Ecto neural progenitor cell (in vitro differentiated cells): Measurements from ENCODE around the gene THRA.
A peak's percentile ranks its signal among the peaks of the same experiment; 100 is the strongest.

Experiments used
- DNase-seq: peaks from one replicate; pipeline ENCODE4 v3.0.0-alpha.2; 2018; ENCODE audit warnings: low spot score

The THRA gene

DNA sequence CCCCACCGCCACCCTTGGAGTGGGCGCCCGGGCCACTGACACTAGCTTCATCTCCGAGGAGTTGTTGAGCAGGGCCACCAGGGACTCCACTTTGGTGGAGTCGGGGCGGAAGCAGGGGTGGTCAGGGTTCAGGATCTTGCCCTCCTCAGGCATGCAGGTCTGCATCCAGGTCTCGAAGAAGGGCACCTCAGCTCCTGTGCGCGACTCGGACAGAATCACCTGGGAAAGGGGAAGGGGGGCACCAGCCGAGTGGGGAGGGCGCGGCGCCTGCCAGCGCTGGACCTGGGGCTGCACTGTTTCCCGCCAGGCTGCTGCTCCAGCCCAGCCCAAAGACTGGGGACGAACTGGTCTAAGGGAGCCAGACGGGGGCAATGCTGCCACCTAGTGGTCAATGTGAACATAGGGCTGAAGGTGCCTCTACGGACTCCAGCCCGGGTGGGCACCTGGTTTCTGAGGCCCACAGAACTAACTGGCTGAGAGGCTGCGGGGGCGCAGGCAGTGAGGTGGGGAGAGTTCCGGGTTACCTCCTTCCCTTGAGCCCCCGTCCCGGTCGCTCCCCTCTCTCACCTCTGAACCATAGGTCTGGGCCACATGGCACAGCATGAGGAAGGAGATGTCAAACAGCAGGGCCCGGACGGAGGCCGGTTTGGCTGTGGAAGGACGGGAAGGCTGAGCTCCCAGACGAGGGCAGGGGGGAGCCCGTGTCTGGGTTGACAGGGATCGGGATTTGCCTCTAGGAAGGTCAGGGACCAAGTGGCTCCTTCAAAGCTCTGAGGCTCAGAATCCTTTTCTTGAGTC, 35.8 kb upstream of the THRA start:
- DNase-seq, result peak; percentile 92

DNA sequence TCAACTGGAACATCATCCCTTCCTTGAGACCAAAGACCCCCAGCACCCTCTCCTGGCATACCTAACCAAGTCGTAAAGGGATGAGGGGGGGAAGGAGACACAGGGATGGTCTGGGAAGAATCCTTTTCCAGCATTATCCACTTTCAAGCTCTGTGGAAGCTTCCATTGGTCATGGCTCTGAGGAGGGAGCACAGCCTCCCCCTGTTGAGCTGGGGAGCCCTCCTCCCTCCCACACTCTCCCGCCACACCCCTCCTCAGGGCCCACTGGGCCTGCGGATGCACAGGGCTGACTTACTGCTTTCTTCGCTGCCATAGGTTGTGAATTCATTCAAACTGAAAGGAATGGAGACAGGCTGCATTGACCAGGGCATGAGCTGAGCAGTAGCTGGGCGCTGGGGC, 35.2 kb upstream of the THRA start:
- no peak for DNase-seq

DNA sequence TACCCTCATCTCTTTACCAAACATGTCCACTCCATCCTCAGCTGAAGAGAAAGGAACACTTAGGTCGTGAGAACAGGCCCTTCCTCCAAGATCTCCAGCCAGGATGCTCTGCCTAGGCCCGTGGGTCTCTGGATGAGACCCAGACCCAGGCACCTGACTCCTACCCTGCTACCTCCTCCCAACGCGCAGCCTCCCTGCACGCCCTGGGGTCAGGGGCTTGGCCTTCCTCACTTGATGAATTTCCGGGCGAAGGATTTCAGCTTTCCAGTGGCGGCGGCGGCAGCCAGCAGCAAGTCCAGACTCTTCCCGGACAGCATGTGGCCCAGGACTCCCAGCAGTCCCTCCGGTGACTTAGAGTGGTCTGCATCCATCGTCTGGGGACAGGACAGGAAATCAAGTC, 34.2 kb upstream of the THRA start:
- no peak for DNase-seq

DNA sequence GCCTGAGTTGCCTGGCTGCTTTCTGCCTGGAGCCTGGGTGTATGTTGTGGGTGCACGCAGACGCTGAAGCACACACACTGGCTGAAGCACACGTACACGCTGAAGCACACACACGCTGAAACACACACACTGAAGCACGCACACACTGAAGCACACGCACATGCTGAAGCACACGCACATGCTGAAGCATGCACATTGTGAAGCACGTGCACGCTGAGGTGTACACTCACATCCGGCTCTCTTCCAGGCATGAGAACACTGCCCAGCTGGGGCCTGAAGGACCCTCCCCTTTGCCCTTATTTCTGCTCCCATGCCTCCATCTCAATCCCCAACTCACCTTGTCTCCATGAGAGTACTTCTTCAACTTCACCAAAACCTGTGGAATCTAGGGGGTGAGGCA, 31.1 kb upstream of the THRA start:
- no peak for DNase-seq

DNA sequence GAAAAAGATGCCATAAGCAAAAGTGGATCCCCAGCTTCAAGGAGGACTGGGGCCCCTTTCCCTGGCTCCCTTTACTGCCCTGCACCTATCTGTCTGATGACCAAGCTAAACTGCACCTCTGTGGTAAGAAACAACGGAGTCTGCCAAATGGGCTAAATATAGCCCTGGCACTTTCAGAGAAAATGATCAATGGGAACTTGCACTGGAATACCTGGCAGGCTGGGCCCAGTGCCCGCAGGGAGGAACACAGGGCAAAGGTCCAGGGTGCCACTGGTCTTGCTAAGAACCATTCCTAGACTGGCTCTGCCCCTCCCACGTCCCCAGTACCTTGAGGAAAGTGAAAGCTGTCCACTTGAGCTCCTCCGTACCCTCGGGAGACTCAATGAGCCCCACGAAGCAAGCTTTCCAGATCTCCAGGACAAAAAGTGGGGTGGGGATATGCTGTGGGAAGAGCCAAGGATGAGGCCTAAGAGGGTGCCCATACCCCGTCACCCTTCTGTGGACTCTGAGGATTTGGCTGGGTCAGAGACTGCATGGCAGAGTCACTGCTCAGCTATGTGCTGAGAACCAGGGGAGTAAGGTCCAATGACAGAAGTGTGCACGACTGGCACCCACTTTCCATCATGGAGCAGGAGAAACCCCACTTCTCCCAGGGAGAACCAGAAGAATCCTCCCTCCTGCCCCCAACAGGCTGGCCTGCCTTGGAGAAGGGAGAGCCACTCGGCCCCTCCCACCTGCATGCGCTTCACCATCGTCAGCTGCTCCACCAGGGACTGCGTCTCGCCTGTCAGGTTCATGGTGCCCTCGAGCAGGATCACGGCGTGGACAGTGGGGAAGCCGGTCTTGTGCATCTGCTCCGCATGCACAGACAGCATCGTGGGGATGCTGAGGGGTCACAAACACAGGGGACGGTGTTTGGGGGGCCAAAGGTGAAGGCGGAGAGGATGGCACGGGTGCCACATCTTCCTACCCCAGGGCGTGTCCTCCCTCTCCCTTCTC, 30.1 kb upstream of the THRA start:
- DNase-seq, result peak; percentile 38

DNA sequence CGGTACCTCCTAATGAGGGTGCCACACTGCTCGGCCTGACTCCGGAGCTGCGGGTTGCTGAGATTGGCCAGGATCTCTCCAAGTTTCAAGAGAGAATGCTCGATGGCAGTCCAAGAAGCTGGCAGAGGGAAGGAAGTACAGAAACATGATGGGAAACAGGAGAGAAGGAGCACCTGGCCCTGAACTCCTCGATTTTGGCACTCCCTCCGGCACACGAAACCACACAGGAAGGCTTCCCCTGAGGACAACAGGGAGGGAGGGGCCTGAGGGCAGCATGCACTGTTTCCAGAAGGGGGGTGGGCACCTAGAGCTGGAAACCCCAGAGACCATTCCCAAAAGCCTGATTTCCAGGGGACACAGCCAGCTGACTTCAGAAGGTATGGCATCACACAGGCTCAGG, 29.4 kb upstream of the THRA start:
- no peak for DNase-seq

DNA sequence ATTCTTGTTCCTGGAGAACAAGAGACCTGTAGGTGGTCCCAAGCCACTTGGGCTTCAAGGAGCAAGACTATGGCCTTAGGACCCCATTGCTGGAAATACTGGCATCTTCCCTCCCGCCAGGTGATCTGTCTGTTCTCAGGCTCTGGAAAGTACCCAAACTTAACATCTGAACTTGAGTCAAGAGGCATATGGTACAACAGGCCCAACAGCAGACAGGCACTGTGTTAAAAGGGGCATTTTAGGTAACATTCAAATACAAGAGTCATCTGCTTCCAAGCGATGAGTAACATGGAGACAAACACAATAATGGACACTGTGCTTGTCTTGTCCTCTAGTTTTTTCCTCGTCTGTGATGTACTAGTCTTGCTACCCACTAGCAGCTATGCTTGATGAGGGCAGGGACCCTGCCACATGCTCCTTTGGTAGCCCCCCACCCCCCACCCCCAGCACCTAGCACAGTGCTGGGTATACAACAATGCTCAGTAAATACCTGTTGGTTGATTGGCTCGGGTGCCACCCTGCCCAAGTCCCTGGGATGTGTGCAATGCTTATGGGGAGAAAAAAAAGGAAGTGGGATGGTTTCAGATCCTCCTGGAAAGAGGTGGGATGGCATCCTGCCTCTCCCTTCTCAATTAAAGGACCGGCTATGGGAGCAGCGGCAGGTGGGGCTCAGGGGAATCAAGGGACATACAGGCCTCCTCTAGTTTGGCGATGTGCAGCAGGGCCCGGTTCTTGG, 28.2 kb upstream of the THRA start:
- DNase-seq, result no peak

DNA sequence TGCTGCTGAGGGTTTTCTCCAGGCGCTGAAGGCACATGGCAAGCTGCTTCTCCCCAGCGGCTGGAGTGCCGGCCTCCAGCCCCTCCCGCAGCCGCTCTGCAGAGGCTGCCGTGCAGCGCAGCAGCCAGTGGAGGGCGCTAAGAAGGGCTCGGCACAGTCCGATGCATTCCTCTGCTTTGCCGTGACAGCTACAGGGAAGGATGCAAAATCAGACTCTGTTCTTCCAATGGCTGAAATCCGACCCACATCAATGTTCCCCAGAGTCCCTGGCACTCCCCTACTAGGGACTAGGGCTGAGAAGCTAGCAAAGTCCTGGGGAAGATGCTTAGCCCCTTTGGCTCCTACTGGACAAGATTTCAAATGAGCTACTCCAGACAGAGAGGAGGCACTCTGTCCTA, 27.6 kb upstream of the THRA start:
- peak; percentile 88 for DNase-seq

DNA sequence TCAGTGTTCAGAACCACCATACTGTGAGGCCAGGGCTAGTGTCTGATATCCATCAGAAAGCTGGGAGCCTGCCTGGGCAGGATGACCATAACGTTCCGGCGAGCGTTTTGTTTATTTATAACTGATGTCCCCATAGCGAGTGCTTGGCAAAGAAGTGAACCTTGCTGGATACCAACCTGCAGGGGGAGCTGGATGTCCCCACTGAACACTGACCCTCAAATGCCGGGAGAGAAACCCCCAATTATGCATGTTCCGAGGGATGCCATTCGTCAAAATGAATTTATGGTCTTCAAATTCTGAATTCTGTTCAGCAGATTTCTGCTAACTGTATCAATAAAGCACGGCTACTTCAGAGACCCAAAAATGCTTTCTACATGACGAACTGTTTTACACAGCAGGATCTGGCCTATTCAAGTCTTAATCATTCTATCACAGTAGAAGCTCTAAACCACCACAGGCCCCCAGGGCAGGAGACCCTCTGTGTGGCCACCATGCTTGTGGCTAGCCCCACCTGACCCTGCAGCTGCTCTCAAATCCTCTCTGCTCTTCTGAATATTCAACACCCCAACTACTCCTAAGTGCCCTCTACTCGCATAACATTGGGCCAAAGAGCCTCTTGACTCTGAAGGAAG, 23.8 kb upstream of the THRA start:
- DNase-seq, result no peak

DNA sequence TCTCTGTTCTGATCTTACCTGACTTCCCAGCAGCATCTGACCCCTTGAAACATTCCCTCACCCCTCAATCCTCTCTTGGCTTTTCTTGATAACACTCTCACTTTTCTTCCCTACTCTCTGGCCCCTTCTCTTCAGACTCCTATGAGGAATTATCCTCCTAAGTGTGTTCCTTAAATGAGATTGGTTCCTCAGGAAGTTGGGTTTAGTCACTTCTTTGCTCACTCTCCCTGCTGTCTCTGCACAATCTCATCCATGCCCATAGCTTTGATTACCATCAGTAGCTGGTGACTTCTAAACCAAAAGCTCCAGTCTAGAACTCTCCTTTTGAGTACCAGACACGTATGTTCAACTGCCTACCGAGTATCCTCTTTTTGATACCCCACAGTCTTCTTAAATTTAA, 21.6 kb upstream of the THRA start:
- no peak for DNase-seq

DNA sequence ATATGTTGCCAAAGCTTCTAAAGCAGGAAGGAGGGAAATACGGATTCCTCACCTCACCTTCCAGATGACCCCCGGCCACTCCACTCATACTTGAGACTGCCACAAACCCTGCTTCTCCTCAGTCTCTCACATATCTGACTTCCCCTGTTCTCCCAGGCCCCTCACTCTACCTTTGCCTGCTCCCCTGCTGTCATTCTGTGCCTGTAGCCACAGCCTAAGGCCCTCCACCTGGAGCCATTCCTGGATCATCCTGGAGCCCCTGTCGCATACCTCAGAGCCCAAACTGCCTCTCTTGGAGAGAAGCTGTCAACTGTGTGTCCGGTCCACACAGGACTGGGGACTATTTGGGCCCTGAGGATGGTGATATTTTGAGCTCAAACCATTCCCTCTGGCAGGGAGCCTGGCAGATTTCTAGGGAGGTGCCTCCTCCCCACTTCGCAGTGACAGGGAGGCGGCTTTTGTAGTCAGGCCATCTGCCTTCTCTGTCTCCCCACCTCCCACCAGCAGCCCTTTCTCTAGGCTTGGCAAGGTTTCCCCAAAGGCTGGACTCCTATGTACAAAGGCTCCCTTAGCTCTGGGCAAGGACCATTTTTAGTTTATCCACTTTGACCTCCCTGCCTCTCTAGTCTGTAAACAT, 6.3 kb upstream of the THRA start:
- peak; percentile 43 for DNase-seq

DNA sequence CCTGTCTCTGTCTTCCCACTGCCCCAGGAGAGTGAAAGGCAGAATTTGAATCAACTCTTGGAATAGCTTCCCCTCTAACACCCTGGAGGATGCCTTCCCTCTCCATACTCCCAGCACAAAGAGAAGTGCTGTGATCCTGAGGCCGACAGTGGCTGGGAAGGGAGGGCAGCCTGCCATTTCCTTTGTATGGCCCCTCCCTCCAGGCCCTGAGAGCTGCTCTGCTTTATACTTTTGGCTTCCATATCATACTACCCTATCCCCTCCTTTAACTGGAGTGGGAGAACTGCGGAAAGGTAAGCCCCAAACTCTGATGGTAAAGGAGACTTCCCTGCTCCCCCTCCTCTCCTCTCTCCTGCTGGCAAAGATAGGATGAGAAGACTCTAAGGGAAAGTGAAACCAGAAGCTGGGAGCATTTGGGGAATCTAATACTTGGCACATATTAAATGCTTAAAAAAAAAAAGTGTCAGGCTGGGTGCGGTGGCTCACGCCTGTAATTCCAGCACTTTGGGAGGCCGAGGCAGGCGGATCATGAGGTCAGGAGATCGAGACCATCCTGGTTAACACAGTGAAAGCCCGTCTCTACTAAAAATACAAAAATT, 4.5 kb upstream of the THRA start:
- DNase-seq, result peak; percentile 46

DNA sequence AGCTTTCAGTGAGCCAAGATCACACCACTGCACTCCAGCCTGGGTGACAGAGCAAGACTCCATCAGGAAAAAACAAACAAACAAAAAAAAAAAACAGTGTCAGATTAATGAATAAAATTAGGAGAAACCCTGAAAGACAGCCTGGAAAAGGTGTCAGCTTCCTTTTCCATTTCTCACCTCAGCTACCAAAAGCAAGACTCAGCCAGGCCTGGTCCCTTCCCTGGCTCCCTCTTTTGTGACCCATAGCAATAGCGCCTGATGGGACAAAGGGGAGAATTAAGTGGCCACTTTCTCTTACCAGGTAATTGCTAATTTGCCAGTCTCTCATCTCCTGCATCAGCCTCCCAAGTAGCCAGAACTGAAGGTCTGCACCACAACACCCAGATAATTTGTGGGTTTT, 3.9 kb upstream of the THRA start:
- DNase-seq, result no peak

DNA sequence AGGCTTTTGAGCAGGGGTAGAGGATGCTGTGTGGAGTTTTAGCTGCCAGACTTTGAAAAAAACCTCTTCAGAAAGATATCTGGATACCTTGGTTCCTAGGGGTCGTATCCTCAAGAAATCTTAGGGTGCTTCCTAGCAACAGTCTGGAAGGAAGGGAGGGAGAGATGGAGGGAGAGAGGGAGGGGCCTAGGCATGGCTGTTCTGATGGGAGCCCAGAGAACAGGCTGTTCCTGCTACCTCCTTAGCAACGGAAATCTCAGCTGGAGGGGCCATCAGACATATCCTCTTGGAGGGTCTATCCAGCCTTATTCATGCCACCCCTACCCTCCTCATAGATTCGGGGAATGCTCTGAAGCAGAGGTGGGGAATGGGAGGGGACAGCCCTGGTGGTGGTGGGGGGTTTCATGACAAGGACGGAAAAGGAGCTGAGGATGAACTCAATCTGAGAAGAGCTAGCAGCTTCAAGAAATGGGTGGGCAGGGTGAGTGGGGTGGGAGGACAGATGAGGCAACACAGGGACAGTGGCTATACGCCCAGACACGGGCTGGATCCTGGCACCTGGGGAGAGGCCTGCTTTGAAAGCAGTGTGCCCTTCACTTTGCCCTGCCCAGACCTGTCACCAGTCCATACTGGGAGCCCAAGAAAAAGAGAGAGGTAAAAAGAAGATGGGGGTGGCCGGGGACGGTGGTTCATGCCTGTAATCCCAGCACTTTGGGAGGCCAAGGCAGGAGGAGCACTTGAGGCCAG, 2.9 kb upstream of the THRA start:
- peak; percentile 39 for DNase-seq

DNA sequence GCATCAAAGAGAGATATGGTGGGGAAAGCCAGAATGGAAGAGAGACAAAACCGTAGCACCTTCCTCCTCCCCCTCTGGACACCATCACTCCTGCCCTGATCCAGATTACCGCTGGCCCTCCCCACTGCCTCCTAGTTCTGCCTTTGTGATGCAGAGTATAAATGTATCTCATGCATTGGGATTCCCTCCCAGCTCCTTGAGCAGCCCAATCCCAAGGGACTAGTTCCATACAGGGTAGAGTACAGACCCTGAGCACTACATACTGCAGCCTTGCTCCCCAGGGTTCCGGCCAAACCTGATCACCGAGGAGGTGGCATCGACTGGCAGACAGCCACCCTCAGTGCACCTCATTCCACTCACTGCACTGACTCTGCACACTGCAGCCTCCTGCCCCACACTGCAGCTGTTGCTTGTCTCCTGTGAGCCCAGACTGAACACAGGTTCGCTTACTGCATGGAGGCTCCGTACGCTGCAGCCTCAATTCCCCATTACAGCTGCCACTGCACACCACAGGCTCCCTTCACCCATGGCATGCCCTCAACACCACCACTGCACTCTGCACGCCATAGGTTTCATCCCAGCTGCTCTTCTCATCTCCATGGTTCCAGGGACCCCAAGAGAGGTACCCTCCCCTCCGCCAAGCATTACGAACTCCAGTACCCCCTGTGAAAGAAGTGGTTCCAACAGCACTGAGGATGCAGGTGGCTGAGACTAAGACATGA, 1.7 kb upstream of the THRA start:
- DNase-seq, result peak; percentile 54

DNA sequence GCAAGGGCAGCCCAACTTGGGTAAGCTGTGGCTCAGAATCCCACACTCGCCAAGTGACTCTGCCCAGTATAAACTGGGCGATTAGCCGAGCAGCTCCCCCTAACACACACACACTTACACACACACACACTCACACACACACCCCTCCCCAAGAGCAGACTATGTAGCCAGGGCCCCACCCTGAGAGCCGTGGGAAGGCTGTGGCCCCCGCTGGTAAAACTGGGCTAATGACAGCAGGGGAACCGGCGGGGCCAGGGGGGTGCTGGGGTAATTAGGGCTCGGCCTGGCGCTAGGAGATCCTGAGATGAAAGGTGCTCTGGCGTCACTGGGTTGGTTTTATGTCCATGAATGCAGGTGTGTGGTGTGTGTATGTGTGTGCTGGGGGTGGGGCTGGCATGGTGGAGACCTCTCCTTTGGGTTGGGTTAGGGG, 1.1 kb upstream of the THRA start:
- DNase-seq, result peak; percentile 54

DNA sequence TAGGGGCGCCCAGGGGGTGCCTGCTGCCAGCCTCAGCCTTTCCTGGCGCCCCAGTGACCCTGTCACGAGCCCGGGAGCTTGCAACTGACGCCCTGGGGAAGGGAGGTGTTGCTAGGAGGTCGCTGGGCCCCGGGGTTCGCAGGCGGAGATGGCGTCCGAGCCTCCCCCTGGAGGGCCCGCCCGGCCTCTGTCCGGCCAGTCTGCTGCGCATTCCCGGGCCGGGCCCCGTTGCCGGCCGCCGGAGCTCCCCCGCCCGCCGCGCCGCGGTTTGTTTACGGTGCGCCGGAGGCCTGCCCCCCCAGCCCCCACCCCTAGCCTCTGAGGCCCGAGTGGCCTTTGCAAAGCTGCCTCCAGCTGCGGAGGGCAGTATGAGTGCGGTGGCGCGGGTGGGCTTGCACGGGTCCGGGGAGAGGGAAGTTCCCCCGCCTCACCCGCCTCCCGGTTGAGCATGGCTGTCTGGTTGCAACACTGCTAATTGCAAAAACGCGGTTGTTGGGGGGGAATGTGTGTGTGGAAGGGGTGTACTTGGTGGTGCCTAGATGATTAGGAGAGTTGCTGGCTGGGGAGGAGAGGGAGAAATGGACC, 514 bp downstream of the THRA start:
- peak; percentile 92 for DNase-seq

DNA sequence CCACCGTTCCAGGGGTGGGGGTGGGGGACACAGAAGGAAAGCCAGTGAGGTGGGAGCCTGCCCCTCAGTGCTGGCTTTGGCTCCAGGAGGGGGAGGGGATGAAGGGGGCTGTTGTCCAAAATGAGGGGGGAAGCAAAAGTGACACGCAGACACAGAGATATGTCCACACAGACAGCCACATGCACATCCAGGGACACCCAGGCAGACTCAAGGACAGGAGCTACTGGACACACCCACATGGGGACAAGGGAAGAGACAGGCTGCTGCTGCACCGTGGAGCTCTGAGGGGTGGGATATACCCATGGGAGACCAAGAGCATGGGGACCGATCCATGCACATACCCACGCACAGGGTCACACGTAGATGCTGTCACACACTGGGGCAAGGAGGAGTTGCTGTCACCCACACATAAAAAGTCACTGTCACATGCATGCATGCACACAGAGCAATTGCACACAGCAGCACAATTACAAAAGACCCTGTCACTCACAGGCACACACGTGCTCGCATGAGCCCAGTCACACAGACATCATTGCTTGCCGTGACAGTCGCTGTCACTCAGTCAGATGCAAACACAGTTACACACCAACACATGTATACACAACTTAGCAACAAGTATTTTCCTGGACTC, 1.3 kb downstream of the THRA start:
- DNase-seq, result peak; percentile 52
